KMS-11 (cell line): ENCODE measurements around the gene HSFX1.

Source experiments
- H2AFZ ChIP-seq: fragments of 200-600 bp; sonication (generic); 2 replicates; pipeline ENCODE4 v1.6.1; 2016; ENCODE audit warnings: antibody characterized with exemption, mixed run types, low read depth
- H3K27ac ChIP-seq: fragments of 200-600 bp; sonication (generic); 2 replicates; pipeline ENCODE4 v1.6.1; 2016; ENCODE audit warnings: mild to moderate bottlenecking, mixed run types
- H3K27me3 ChIP-seq: fragments of 200-600 bp; sonication (generic); 2 replicates; pipeline ENCODE4 v1.6.1; 2017; ENCODE audit warnings: mild to moderate bottlenecking, low read depth, mixed run types, moderate library complexity; ENCODE audit not compliant: insufficient read depth
- H3K36me3 ChIP-seq: fragments of 200-600 bp; sonication (generic); 2 replicates; pipeline ENCODE4 v1.6.1; 2017; ENCODE audit warnings: mild to moderate bottlenecking, mixed run types; ENCODE audit not compliant: insufficient read depth
- H3K4me1 ChIP-seq: fragments of 200-600 bp; sonication (generic); 2 replicates; pipeline ENCODE4 v1.6.1; 2016; ENCODE audit warnings: mild to moderate bottlenecking, low read depth, mixed run types; ENCODE audit not compliant: poor library complexity, severe bottlenecking
- H3K4me2 ChIP-seq: fragments of 200-600 bp; sonication (generic); 2 replicates; pipeline ENCODE4 v1.7.0; 2016; ENCODE audit warnings: mild to moderate bottlenecking, mixed run types
- H3K4me3 ChIP-seq: fragments of 200-600 bp; sonication (generic); IDR thresholded peaks from 2 replicates; pipeline ENCODE4 v1.6.1; 2017; ENCODE audit warnings: low read depth, low read length, mixed read lengths; ENCODE audit not compliant: insufficient read depth
- H3K79me2 ChIP-seq: fragments of 200-600 bp; sonication (generic); 2 replicates; pipeline ENCODE4 v1.6.1; 2016; ENCODE audit warnings: low read depth, mixed run types; ENCODE audit not compliant: insufficient read depth
- H3K9ac ChIP-seq: fragments of 200-600 bp; sonication (generic); 2 replicates; pipeline ENCODE4 v1.6.1; 2016; ENCODE audit warnings: mild to moderate bottlenecking, mixed run types
- H4K20me1 ChIP-seq: fragments of 200-600 bp; sonication (generic); 2 replicates; pipeline ENCODE4 v1.6.1; 2016; ENCODE audit warnings: mild to moderate bottlenecking, mixed run types; ENCODE audit not compliant: insufficient read depth
- CTCF ChIP-seq: fragments of 200-600 bp; sonication (generic); conservative IDR thresholded peaks from 2 replicates; pipeline ENCODE4 v1.6.1; 2017; ENCODE audit warnings: low read depth, mild to moderate bottlenecking, antibody characterized with exemption, low read length, moderate library complexity, mixed read lengths

The HSFX1 gene

GRCh38 chrX:149804102-149804501 is 30.2 kb downstream of the HSFX1 start:
- Histone ChIP-seq H3K27me3 (no peaks in the 10 kb centered on the region), H2AFZ (no peak overlapping the region), H3K9ac (no peak overlapping the region), H3K27ac (no peak overlapping the region), H3K4me1 (peaks cover 9% of the 10 kb centered on the region), H4K20me1 (no peaks in the 10 kb centered on the region), H3K79me2 (no peaks in the 10 kb centered on the region), H3K36me3 (no peaks in the 10 kb centered on the region), H3K4me2 (no peak overlapping the region), H3K4me3 (no peak overlapping the region)
- TF ChIP-seq CTCF: no peak

GRCh38 chrX:149807747-149808458 is 34.0 kb downstream of the HSFX1 start:
- Histone ChIP-seq H3K27me3 (no peaks in the 10 kb centered on the region), H3K4me3 (no peak overlapping the region), H3K79me2 (no peaks in the 10 kb centered on the region), H2AFZ (no peak overlapping the region), H3K36me3 (no peaks in the 10 kb centered on the region), H3K27ac (no peak overlapping the region), H3K4me2 (no peak overlapping the region), H3K4me1 (peaks cover 8% of the 10 kb centered on the region), H4K20me1 (no peaks in the 10 kb centered on the region), H3K9ac (no peak overlapping the region)
- TF ChIP-seq CTCF: no peak

- Histone ChIP-seq H3K36me3 (no peaks in the 10 kb centered on the region), H3K79me2 (no peaks in the 10 kb centered on the region), H3K27ac (no peak overlapping the region)
Observed at GRCh38 chrX:149818652-149819051, 44.8 kb downstream of the HSFX1 start.

GRCh38 chrX:149819371-149819770 is 45.5 kb downstream of the HSFX1 start:
- TF ChIP-seq CTCF: no peak
- Histone ChIP-seq H3K27me3 (no peaks in the 10 kb centered on the region), H3K9ac (no peak overlapping the region), H3K27ac (no peak overlapping the region), H4K20me1 (no peaks in the 10 kb centered on the region), H3K36me3 (no peaks in the 10 kb centered on the region), H3K4me1 (no peaks in the 10 kb centered on the region), H3K79me2 (no peaks in the 10 kb centered on the region), H2AFZ (no peak overlapping the region), H3K4me3 (no peak overlapping the region), H3K4me2 (no peak overlapping the region)

More at GRCh38 chrX:149818652-149819051, 44.8 kb downstream of the HSFX1 start:
- Histone ChIP-seq H3K9ac (no peak overlapping the region), H4K20me1 (no peaks in the 10 kb centered on the region), H3K4me3 (no peak overlapping the region), H3K27me3 (no peaks in the 10 kb centered on the region), H2AFZ (no peak overlapping the region), H3K4me2 (no peak overlapping the region), H3K4me1 (no peaks in the 10 kb centered on the region)
- no peak for TF ChIP-seq CTCF
